Smooth muscle cell of trachea (primary cell): Measurements from ENCODE around the gene CAV3. TPM values are rescaled to one million over a fixed set of nuclear protein-coding genes. Genes with fewer than 3 reads are reported as not detected.

Source experiments
- total RNA-seq: library from RNA; depleted of rRNA; stranded (reverse); fragments of >200 nt; gene quantifications from 2 replicates; pipeline ENCODE4 v1.2.1, GENCODE V29; 2014

CAV3 gene
- not detected in 2 replicates for total RNA-seq

GRCh38 chr3:8733332-8734094, at the start of gene CAV3:
TSS of gene CAV3 (plus strand) at chr3:8733802. CDS start at chr3:8733877, 75 bp downstream.

DNA sequence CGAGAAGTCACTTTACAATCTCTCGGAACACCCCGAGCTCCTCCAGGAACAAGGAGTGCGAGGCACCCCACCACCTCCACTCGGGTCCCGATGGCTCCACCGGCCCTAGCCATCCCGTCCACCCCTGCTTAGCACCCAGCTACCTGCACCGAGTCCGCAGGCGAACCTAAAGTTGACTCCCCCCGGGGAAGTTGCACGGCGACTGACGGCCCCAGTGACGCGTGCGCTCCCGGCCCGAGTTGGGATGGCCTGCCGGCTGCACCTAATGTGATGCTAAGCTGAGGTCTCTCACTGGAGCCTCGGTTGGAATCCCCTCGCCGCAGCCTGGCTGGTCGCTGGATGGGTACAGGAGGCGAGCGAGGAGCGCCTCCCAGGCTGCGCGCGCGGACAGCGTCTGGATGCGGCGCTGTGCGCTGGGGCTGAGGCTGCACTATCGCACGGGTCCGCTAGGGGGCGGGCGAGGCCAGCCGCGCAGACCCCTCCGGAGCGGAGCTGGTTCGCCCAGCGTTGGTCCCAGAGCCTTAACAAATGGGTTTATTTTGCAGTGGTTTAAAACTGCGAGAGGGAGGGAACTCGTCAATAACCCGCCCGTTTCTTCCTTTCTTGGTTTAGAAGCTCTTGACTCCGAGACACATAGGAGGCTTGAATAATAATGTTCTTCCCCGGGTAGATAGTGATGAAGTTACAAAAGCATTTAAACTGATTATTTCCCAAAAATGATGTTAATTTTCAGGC, 35.7 kb downstream of the CAV3 start, which contains the start of gene OXTR:
TSS of gene OXTR (minus strand) at position 526 of the 735 bp plus-strand sequence. CDS start 1,426 bp downstream, outside the sequence.

Other genes with a start within 250 kb of the CAV3 start
- gene LMCD1, start 232.0 kb upstream of the CAV3 start, total RNA-seq: 13.5 and 41.8 TPM in 2 replicates
- 0.17 TPM in 1 of 2 replicates, not detected in the other for gene SSUH2, start 89.0 kb upstream of the CAV3 start, total RNA-seq
- gene OXTR, start 35.8 kb downstream of the CAV3 start, total RNA-seq: 0.15 and 1.2 TPM in 2 replicates
- gene RAD18, start 229.7 kb downstream of the CAV3 start, total RNA-seq: 6.5 and 13.2 TPM in 2 replicates